Mucosa of stomach (tissue), 1 donor: ENCODE data around the gene TAC4.

ENCODE experiments used
- H3K27me3 ChIP-seq: one replicate; pipeline ENCODE4 v1.7.0; 2013; ENCODE audit warnings: mild to moderate bottlenecking, low read length; ENCODE audit not compliant: control insufficient read depth, insufficient read depth
- H3K36me3 ChIP-seq: one replicate; pipeline ENCODE4 v1.7.0; 2013; ENCODE audit warnings: low read length; ENCODE audit not compliant: control insufficient read depth, insufficient read depth
- H3K4me1 ChIP-seq: one replicate; pipeline ENCODE4 v1.7.0; 2013; ENCODE audit warnings: mild to moderate bottlenecking, low read length; ENCODE audit not compliant: control insufficient read depth, insufficient read depth
- H3K4me3 ChIP-seq: one replicate; pipeline ENCODE4 v1.7.0; 2013; ENCODE audit warnings: low read length
- H3K9ac ChIP-seq: one replicate; pipeline ENCODE4 v1.7.0; 2013; ENCODE audit warnings: mild to moderate bottlenecking, low read length, moderate library complexity
- H3K9me3 ChIP-seq: one replicate; pipeline ENCODE4 v1.7.0; 2013; ENCODE audit warnings: mild to moderate bottlenecking, low read length, moderate library complexity; ENCODE audit not compliant: control insufficient read depth
- donor health status: Pancreatic carcinoma.

The TAC4 gene

DNA sequence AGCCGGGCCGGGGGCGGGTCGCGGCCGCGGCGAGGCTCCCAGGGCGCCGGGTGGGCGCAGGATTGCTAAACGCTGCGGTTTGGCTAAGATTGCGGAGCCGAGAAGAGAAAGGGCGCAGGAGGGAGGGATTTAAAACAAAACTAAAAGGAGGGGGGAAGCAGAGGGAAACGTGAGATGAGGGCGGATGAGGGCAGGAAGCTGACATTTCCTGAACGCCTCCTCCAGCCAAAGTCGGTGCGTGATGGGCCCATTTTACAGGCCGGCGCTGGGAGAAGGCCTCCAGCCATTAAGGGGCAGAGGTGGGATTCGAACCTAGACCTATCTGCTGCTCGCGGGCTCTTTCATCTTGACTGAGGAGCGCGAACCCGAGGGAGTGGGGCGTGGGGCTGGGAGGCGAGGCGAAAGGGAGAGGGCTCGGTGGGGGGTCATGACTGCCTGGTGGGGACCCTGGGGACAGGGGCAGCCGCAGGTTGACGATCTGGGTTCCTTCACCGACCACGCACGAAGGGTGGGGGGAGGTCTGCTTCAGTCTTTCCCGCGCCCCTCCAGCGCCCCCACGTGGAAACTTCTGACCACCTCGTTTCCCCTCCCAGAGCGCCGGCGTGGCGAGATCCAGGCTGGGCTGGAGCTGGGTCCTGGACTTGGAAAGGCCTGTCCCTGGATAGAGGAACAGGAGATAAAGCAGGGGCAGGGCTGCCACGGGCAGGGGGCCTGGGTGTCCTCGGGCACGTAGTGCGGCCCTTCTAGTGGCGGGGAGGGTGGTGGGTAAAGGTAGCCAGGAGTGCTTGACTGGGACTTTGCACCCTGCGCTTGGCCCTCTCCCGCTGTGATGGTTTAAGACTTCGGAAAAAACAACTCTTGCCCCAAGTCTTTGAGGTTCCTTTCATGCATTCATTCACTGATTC is 3.8 kb upstream of the TAC4 start:
- Histone ChIP-seq H3K4me1 (no peaks in the 10 kb centered on the region), H3K9ac (peak overlapping the region; percentile 60), H3K36me3 (no peaks in the 10 kb centered on the region), H3K27me3 (peaks cover 34% of the 10 kb centered on the region), H3K4me3 (peak overlapping the region; percentile 29), H3K9me3 (no peaks in the 10 kb centered on the region)

GRCh38 chr17:49850772-49851386 is 3.0 kb upstream of the TAC4 start:
- H3K9ac ChIP-seq = peak overlapping the region; percentile 60
- H3K27me3 ChIP-seq = peaks cover 34% of the 10 kb centered on the region
- H3K9me3 ChIP-seq = no peaks in the 10 kb centered on the region
- no peaks in the 10 kb centered on the region for H3K4me1 ChIP-seq
- peak overlapping the region; percentile 8 for H3K4me3 ChIP-seq
- no peaks in the 10 kb centered on the region for H3K36me3 ChIP-seq

GRCh38 chr17:49850218-49850610 is 2.3 kb upstream of the TAC4 start:
- Histone ChIP-seq H3K9ac (no peak overlapping the region), H3K36me3 (no peaks in the 10 kb centered on the region), H3K4me3 (no peak overlapping the region), H3K27me3 (peaks cover 34% of the 10 kb centered on the region), H3K4me1 (no peaks in the 10 kb centered on the region), H3K9me3 (no peaks in the 10 kb centered on the region)

- no peaks in the 10 kb centered on the region for H3K4me1 ChIP-seq
- H3K36me3 ChIP-seq = no peaks in the 10 kb centered on the region
- H3K9me3 ChIP-seq = no peaks in the 10 kb centered on the region
- H3K27me3 ChIP-seq = peaks cover 34% of the 10 kb centered on the region
- no peak overlapping the region for H3K4me3 ChIP-seq
- H3K9ac ChIP-seq = no peak overlapping the region
Observed at GRCh38 chr17:49848739-49849138, 870 bp upstream of the TAC4 start.

DNA sequence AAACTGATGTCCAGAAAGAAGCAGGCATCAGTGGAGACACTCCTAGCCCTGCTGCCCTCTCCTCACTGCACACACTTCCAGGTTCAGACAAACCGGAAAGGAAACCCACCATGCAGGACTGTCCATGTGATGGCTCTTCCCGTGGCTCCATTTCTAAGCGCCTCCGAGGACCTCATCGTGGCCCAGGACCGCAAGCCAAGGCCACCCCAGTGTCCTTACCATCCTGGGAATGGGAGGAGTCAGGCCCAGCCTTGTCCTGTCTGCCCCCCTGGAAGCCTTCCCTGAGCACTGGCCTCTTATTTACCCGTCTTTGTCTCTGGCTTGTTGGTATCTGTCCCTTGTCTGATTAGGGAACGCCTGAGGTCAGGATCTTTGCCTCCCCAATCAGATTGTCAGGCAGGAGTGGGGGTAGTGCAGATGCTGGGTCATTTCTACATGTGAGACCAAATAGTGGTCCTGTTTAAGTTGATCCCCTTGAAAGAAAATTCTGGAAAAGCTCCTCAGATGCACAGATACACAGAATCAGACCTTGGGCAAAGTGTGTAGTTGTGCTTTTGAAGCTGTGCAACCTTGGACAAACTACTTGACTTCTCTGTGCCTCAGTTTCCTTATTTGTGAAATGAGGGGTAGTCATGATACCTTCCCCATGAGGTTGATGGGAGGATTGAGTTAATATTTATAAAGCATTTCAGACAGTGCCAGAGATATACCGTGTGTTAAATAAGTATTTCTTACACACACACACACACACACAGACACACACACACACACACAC is 744 bp downstream of the TAC4 start:
- Histone ChIP-seq H3K9ac (no peak overlapping the region), H3K4me1 (no peaks in the 10 kb centered on the region), H3K27me3 (peaks cover 21% of the 10 kb centered on the region), H3K9me3 (no peaks in the 10 kb centered on the region), H3K4me3 (no peak overlapping the region), H3K36me3 (no peaks in the 10 kb centered on the region)

GRCh38 chr17:49845321-49845720 is 2.5 kb downstream of the TAC4 start:
- no peaks in the 10 kb centered on the region for H3K4me1 ChIP-seq
- no peaks in the 10 kb centered on the region for H3K9me3 ChIP-seq
- H3K4me3 ChIP-seq = no peak overlapping the region
- peaks cover 5% of the 10 kb centered on the region for H3K27me3 ChIP-seq
- H3K36me3 ChIP-seq = no peaks in the 10 kb centered on the region
- H3K9ac ChIP-seq = no peak overlapping the region

GRCh38 chr17:49843774-49844350 is 4.0 kb downstream of the TAC4 start:
- no peaks in the 10 kb centered on the region for H3K4me1 ChIP-seq
- H3K36me3 ChIP-seq = no peaks in the 10 kb centered on the region
- H3K9ac ChIP-seq = no peak overlapping the region
- no peaks in the 10 kb centered on the region for H3K9me3 ChIP-seq
- no peak overlapping the region for H3K4me3 ChIP-seq
- no peaks in the 10 kb centered on the region for H3K27me3 ChIP-seq

GRCh38 chr17:49842846-49843245 is 5.0 kb downstream of the TAC4 start:
- Histone ChIP-seq H3K27me3 (no peaks in the 10 kb centered on the region), H3K9me3 (no peaks in the 10 kb centered on the region), H3K4me3 (no peak overlapping the region), H3K9ac (no peak overlapping the region), H3K36me3 (no peaks in the 10 kb centered on the region), H3K4me1 (no peaks in the 10 kb centered on the region)

- Histone ChIP-seq H3K4me3 (no peak overlapping the region), H3K36me3 (no peaks in the 10 kb centered on the region), H3K9me3 (no peaks in the 10 kb centered on the region), H3K27me3 (no peaks in the 10 kb centered on the region), H3K4me1 (no peaks in the 10 kb centered on the region), H3K9ac (no peak overlapping the region)
Observed at GRCh38 chr17:49842371-49842770, 5.5 kb downstream of the TAC4 start.

- H3K9ac ChIP-seq = no peak overlapping the region
- H3K36me3 ChIP-seq = no peaks in the 10 kb centered on the region
- no peaks in the 10 kb centered on the region for H3K9me3 ChIP-seq
- H3K27me3 ChIP-seq = no peaks in the 10 kb centered on the region
- no peaks in the 10 kb centered on the region for H3K4me1 ChIP-seq
- H3K4me3 ChIP-seq = no peak overlapping the region
Observed at GRCh38 chr17:49841548-49841947, 6.3 kb downstream of the TAC4 start.

- no peaks in the 10 kb centered on the region for H3K36me3 ChIP-seq
- H3K9me3 ChIP-seq = no peaks in the 10 kb centered on the region
- H3K4me3 ChIP-seq = no peak overlapping the region
- H3K27me3 ChIP-seq = no peaks in the 10 kb centered on the region
- H3K4me1 ChIP-seq = peaks cover 5% of the 10 kb centered on the region
- H3K9ac ChIP-seq = no peak overlapping the region
Observed at GRCh38 chr17:49839455-49839854, 8.4 kb downstream of the TAC4 start.
